K562 (cell line): ENCODE data around the gene PBOV1. TPM values are rescaled to one million over a fixed set of nuclear protein-coding genes. Genes with fewer than 3 reads are reported as not detected.

Source experiments
- ATAC-seq: fragments of 200-7000 bp; cut with Tn5 transposase; 3 replicates; pipeline ENCODE4 v1.9.1; 2020; ENCODE audit warnings: moderate library complexity
- BruUV-seq: library from RNA; stranded (reverse); fragments of 400-500 nt; replicated peaks from 2 replicates; lab custom pipeline; 2021; lab: Mats Ljungman, UMichigan
- CTCF ChIA-PET: fragments of 300-600 bp; formaldehyde crosslinking; extraction: SDS; loops from one replicate; lab custom pipeline; 2021; ENCODE audit warnings: low intra/inter-chr PET ratio; lab: Yijun Ruan, JAX
- POLR2A ChIA-PET: fragments of 300-600, 350-650 bp; sonication (Branson Sonifier 250); formaldehyde crosslinking; extraction: SDS; loops from one replicate; lab custom pipeline; 2021; ENCODE audit warnings: antibody characterized with exemption, inconsistent platforms; lab: Yijun Ruan, JAX
- DNase-seq, 4 experiments: peaks; one replicate each; pipeline versions ENCODE4 v3.0.0 to v3.0.0-alpha.2; 2011 to 2018; ENCODE audit warnings: low spot score in 3 of 4, mixed read lengths in 3 of 4; ENCODE audit errors: extremely low read depth in 1 of 4
- FAIRE-seq: peaks from 2 replicates; lab custom pipeline; 2011; peaks lifted over from hg19 to GRCh38; lab: Jason Lieb, UNC
- H2AFZ ChIP-seq: 2 replicates; pipeline ENCODE4 v1.6.0; 2011; ENCODE audit warnings: low read depth, low read length, control low read depth, inconsistent platforms
- H3K27ac ChIP-seq: fragments of 200-600 bp; 3 replicates; pipeline ENCODE4 v1.8.0; 2011; ENCODE audit warnings: low read depth, mild to moderate bottlenecking, control low read depth, inconsistent platforms, low read length, moderate library complexity, mixed read lengths; ENCODE audit errors: extremely low read depth
- H3K27me3 ChIP-seq, 2 experiments: fragments of 300-600 bp in 1 of 2; 2 replicates in 1 of 2; 3 replicates in 1 of 2; pipeline versions ENCODE4 v1.6.0 to v1.8.0; 2011; ENCODE audit warnings: inconsistent platforms in 2 of 2, low read length in 2 of 2, mild to moderate bottlenecking in 1 of 2, mixed read lengths in 1 of 2, moderate library complexity in 1 of 2; ENCODE audit not compliant: control insufficient read depth in 2 of 2, insufficient read depth in 2 of 2
- H3K36me3 ChIP-seq: fragments of 300-600 bp; 3 replicates; pipeline ENCODE4 v1.8.0; 2011; ENCODE audit warnings: mild to moderate bottlenecking, low read length, inconsistent platforms; ENCODE audit not compliant: control insufficient read depth, insufficient read depth
- H3K4me1 ChIP-seq, 2 experiments: fragments of 200-600 bp in 1 of 2; replicated peaks in 1 of 2; 2 replicates in 1 of 2; 3 replicates in 1 of 2; pipeline versions ENCODE4 v1.5.1 to v1.8.0; 2011; ENCODE audit warnings: inconsistent platforms in 2 of 2, low read length in 2 of 2, mild to moderate bottlenecking in 1 of 2, mixed read lengths in 1 of 2, moderate library complexity in 1 of 2; ENCODE audit not compliant: control insufficient read depth in 2 of 2, insufficient read depth in 2 of 2
- H3K4me2 ChIP-seq: 2 replicates; pipeline ENCODE4 v1.6.1; 2011; ENCODE audit warnings: low read length, control low read depth, inconsistent platforms, mixed read lengths; ENCODE audit not compliant: insufficient read depth
- H3K4me3 ChIP-seq: fragments of 200-600 bp; sonication (generic), shearing (Covaris generic); 2 replicates; pipeline ENCODE4 v1.5.1; 2016; ENCODE audit warnings: control low read depth, inconsistent platforms
- H3K79me2 ChIP-seq: fragments of 200-600 bp; 3 replicates; pipeline ENCODE4 v1.8.0; 2011; ENCODE audit warnings: low read length, inconsistent platforms; ENCODE audit not compliant: control insufficient read depth, insufficient read depth
- H3K9ac ChIP-seq, 2 experiments: 2 replicates each; pipeline versions ENCODE4 v1.6.0 to v1.6.1; 2011; ENCODE audit warnings: low read depth in 2 of 2, low read length in 2 of 2, control low read depth in 1 of 2, inconsistent platforms in 1 of 2, mild to moderate bottlenecking in 1 of 2, mixed read lengths in 1 of 2; ENCODE audit not compliant: insufficient read depth in 1 of 2
- H3K9me1 ChIP-seq: one replicate; pipeline ENCODE4 v1.6.0; 2011; ENCODE audit warnings: inconsistent platforms, mild to moderate bottlenecking, low read length, moderate library complexity; ENCODE audit not compliant: control insufficient read depth, insufficient read depth
- H3K9me3 ChIP-seq: replicated peaks from 2 replicates; pipeline ENCODE4 v1.5.1; 2011; ENCODE audit warnings: low read depth, low read length, inconsistent platforms; ENCODE audit not compliant: control insufficient read depth, insufficient read depth
- H4K20me1 ChIP-seq: replicated peaks from 2 replicates; pipeline ENCODE4 v1.6.1; 2011; ENCODE audit warnings: low read length, inconsistent platforms, mixed read lengths; ENCODE audit not compliant: control insufficient read depth, insufficient read depth
- BRCA1 ChIP-seq, 2 experiments: fragments of 450-650 bp in 1 of 2; sonication (generic) in 1 of 2; formaldehyde crosslinking in 1 of 2; IDR thresholded peaks; 2 replicates each; pipeline versions ENCODE4 v1.5.0 to v1.6.1; 2017 to 2020; ENCODE audit warnings: mild to moderate bottlenecking in 1 of 2, missing genetic modification reagents in 1 of 2
- ELF2 ChIP-seq: fragments of 250-450 bp; sonication (Bioruptor Pico); IDR thresholded peaks from 2 replicates; pipeline ENCODE4 v1.5.0; 2021; ENCODE audit warnings: mild to moderate bottlenecking
- EP300 ChIP-seq: IDR thresholded peaks from 2 replicates; pipeline ENCODE4 v1.6.1; 2012; ENCODE audit warnings: low read length, improper control_type of control experiment
- GATA2 ChIP-seq: sonication (generic); formaldehyde crosslinking; IDR thresholded peaks from 2 replicates; pipeline ENCODE4 v1.4.0; 2020; ENCODE audit warnings: mild to moderate bottlenecking, missing genetic modification reagents
- LEF1 ChIP-seq: fragments of 450-650 bp; IDR thresholded peaks from 2 replicates; pipeline ENCODE4 v1.6.1; 2016; ENCODE audit warnings: mild to moderate bottlenecking
- NFATC3 ChIP-seq: fragments of 450-650 bp; IDR thresholded peaks from 2 replicates; pipeline ENCODE4 v1.6.1; 2017; ENCODE audit warnings: mild to moderate bottlenecking
- NFXL1 ChIP-seq: fragments of 450-650 bp; formaldehyde crosslinking; IDR thresholded peaks from 2 replicates; pipeline ENCODE4 v1.4.0; 2021; ENCODE audit warnings: mild to moderate bottlenecking
- PURB ChIP-seq: sonication (generic); formaldehyde crosslinking; IDR thresholded peaks from 2 replicates; pipeline ENCODE4 v1.9.0; 2021; ENCODE audit warnings: low read depth, mild to moderate bottlenecking, missing genetic modification reagents
- TFE3 ChIP-seq: fragments of 450-650 bp; formaldehyde crosslinking; IDR thresholded peaks from 2 replicates; pipeline ENCODE4 v1.4.0; 2020; ENCODE audit warnings: mild to moderate bottlenecking, mixed read lengths
- ZNF766 ChIP-seq: fragments of 200-800 bp; sonication (Bioruptor generic); conservative IDR thresholded peaks from 2 replicates; pipeline ENCODE4 v1.6.1; 2016; ENCODE audit warnings: missing genetic modification characterization, missing compliant biosample characterization
- WGBS: fragments of 100-300 bp; shearing (Covaris generic); methylation state at CpG from one replicate; pipeline ENCODE4 v1.1.6; 2016; ENCODE audit warnings: low coverage, mixed read lengths; ENCODE audit not compliant: insufficient coverage; ENCODE audit errors: missing lambda C conversion rate; 5-methylcytosine and 5-hydroxymethylcytosine counted together
- in situ Hi-C: fragments of 300-500 bp; cut with MboI; formaldehyde crosslinking; loops from 4 replicates; pipeline ENCODE4 v1.15.0; 2018; ENCODE audit warnings: inconsistent platforms, mixed read lengths
- intact Hi-C: fragments of 100-400 bp; cut with micrococcal nuclease; formaldehyde crosslinking; loops from 2 replicates; pipeline ENCODE4 v1.14.2; 2022
- polyA plus RNA-seq, 8 experiments: library from polyadenylated mRNA; depleted of rRNA in 4 of 8; stranded (reverse) in 5 of 8; unstranded in 3 of 8; fragments of >200 nt; fragmentation: Nextera tagmentation in 2 of 8; fragmentation: Illumina TruSeq in 1 of 8; extraction: Ambion mirVana in 2 of 8; extraction: Trizol in 1 of 8; gene quantifications; 2 replicates each; pipeline versions ENCODE4 v1.2.1 to v1.2.3, GENCODE V29; 2011 to 2014; ENCODE audit warnings: inconsistent platforms in 1 of 8, missing spikeins in 1 of 8
- total RNA-seq, 7 experiments: library from RNA; depleted of rRNA in 6 of 7; stranded (reverse); fragments of >200 nt in 6 of 7; fragmentation: Illumina TruSeq in 2 of 7; extraction: Trizol in 2 of 7; gene quantifications; 2 replicates each; pipeline versions ENCODE4 v1.2.1 to v1.2.3, GENCODE V29; 2011 to 2021; ENCODE audit warnings: low replicate concordance in 1 of 7
- TF ChIP-seq, protein P1 (sequence below): fragments of 250-450 bp; sonication (Bioruptor Pico); IDR thresholded peaks from 2 replicates; pipeline ENCODE4 v1.8.0; 2022; ENCODE audit warnings: inconsistent platforms, mild to moderate bottlenecking, moderate library complexity, borderline replicate concordance
- TF ChIP-seq, protein P2 (sequence below): fragments of 250-450 bp; sonication (Bioruptor Pico); IDR thresholded peaks from 2 replicates; pipeline ENCODE4 v1.5.1; 2021; ENCODE audit warnings: mild to moderate bottlenecking

Gene PBOV1
- total and polyA plus RNA-seq, 9 of the 15 experiments (the other 6 are each of a cell fraction or from before 2014, with no cell fraction given): not detected

GRCh38 chr6:138206862-138207261 is 11.4 kb downstream of the PBOV1 start:
- Histone ChIP-seq H3K4me2 (no peak overlapping the region), H3K27ac (no peak overlapping the region), H3K4me3 (no peak overlapping the region), H3K9ac (no peak overlapping the region), H3K4me1 (no peaks in the 10 kb centered on the region), H3K36me3 (no peaks in the 10 kb centered on the region), H3K79me2 (no peaks in the 10 kb centered on the region), H3K9me1 (no peaks in the 10 kb centered on the region), H2AFZ (no peak overlapping the region), H3K27me3 (peaks cover 0 to 5% of the 10 kb centered on the region in 2 experiments; a peak in 1 of 5 replicates)
- intact Hi-C loops (no loop called here), in situ Hi-C loops (no loop called here)
- FAIRE-seq: no peak
- no TSS peak for BruUV-seq
- no peak for TF ChIP-seq NFXL1 (CRISPR knock-in tag)
- TF ChIP-seq ZNF766: no peak
- TF ChIP-seq, protein P1, sequence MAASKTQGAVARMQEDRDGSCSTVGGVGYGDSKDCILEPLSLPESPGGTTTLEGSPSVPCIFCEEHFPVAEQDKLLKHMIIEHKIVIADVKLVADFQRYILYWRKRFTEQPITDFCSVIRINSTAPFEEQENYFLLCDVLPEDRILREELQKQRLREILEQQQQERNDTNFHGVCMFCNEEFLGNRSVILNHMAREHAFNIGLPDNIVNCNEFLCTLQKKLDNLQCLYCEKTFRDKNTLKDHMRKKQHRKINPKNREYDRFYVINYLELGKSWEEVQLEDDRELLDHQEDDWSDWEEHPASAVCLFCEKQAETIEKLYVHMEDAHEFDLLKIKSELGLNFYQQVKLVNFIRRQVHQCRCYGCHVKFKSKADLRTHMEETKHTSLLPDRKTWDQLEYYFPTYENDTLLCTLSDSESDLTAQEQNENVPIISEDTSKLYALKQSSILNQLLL: no peak
- TF ChIP-seq, all 486 proteins: peak for 0
- ChIA-PET CTCF (no interaction called here), POLR2A (no interaction called here)
- no peak for ATAC-seq
- DNase-seq: no peak
- Histone ChIP-seq H3K9me3 (no peaks in the 10 kb centered on the region; the same call in 1 of the 2 replicates), H4K20me1 (no peaks in the 10 kb centered on the region)

DNA sequence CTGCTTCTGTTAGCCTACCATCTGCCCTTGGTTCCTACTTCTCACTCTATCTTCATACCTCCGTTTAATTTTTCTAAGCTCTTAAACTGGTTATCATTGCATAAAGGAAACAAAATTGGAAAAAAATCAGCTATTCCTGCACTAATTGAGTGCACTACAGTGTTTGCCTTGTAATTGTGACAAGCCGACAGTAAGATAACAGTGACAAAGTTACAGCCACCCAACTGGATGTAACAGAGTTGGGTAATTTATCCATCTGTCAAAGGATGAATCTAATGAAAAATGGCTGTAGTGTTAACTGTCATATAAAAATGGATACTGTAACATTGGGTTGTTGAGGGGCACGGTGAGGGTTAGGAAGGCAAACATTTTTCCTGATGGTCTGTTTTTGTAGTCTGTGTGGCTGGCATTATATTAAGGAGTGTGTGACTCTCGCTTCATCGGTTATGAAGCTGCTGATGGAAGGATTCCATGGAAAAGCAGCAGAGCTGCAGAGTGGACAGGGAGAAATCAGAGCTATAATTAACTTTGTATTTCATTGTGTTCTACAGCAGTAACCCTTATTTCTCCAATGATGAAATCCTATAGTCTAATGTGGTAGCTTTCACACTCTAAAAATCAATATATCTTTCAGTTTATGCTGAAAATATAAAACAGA is 12.7 kb downstream of the PBOV1 start:
- Histone ChIP-seq H3K4me2 (no peak overlapping the region), H3K4me1 (no peaks in the 10 kb centered on the region), H2AFZ (no peak overlapping the region), H4K20me1 (no peaks in the 10 kb centered on the region), H3K9ac (no peak overlapping the region), H3K9me1 (no peaks in the 10 kb centered on the region), H3K27ac (no peak overlapping the region), H3K4me3 (no peak overlapping the region), H3K79me2 (no peaks in the 10 kb centered on the region), H3K27me3 (peaks cover 0 to 5% of the 10 kb centered on the region in 2 experiments; a peak in 1 of 5 replicates), H3K36me3 (no peaks in the 10 kb centered on the region), H3K9me3 (no peaks in the 10 kb centered on the region; the same call in 1 of the 2 replicates)
- BruUV-seq: no TSS peak
- 3% methylated on average over 5 of the region's 5 CpGs for WGBS
- ChIA-PET CTCF (no interaction called here), POLR2A (interaction anchor here (0.6 kb wide), 1 partner anchor 1916 kb away, joined by 3 read pairs; the partner anchor contains the start of gene BCLAF1)
- in situ Hi-C loops: no loop called here
- FAIRE-seq: no peak
- no peak for DNase-seq
- no peak for ATAC-seq
- intact Hi-C loops: no loop called here
- TF ChIP-seq LEF1: no peak
- no peak for TF ChIP-seq NFATC3
- no peak for TF ChIP-seq GATA2 (CRISPR knock-in tag)
- no peak for TF ChIP-seq PURB
- TF ChIP-seq TFE3 (CRISPR knock-in tag): no peak
- no peak for TF ChIP-seq BRCA1 (IDR thresholded peaks at IDR 0.05)
- TF ChIP-seq BRCA1 (CRISPR knock-in tag; IDR thresholded peaks at IDR 0.05): no peak
- no peak for TF ChIP-seq EP300
- TF ChIP-seq ELF2 (CRISPR knock-in tag): no peak
- TF ChIP-seq, protein P2, sequence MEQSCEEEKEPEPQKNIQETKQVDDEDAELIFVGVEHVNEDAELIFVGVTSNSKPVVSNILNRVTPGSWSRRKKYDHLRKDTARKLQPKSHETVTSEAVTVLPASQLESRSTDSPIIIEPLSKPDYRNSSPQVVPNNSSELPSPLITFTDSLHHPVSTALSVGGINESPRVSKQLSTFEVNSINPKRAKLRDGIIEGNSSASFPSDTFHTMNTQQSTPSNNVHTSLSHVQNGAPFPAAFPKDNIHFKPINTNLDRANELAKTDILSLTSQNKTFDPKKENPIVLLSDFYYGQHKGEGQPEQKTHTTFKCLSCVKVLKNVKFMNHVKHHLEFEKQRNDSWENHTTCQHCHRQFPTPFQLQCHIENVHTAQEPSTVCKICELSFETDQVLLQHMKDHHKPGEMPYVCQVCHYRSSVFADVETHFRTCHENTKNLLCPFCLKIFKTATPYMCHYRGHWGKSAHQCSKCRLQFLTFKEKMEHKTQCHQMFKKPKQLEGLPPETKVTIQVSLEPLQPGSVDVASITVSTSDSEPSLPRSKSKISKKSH (CRISPR knock-in tag): no peak
